HG02642 (cell line): ENCODE data around the gene FAM13A.
A peak's percentile ranks its signal among the peaks of the same experiment; 100 is the strongest.

ENCODE experiments used
- ATAC-seq: cut with Tn5 transposase; IDR thresholded peaks from one replicate; pipeline ENCODE4 v1.9.1; 2021; ENCODE audit warnings: mild to moderate bottlenecking; ENCODE audit not compliant: unreplicated experiment, poor library complexity

FAM13A gene

GRCh38 chr4:88819818-88820697 is 236.9 kb downstream of the FAM13A start:
- no peak for ATAC-seq

GRCh38 chr4:88818631-88819470 is 238.1 kb downstream of the FAM13A start:
- no peak for ATAC-seq

- ATAC-seq, result peak; percentile 57
Observed at GRCh38 chr4:88817740-88818139, 239.2 kb downstream of the FAM13A start.

GRCh38 chr4:88816360-88816759 is 240.6 kb downstream of the FAM13A start:
- ATAC-seq, result no peak

- ATAC-seq, result no peak
Observed at GRCh38 chr4:88814043-88814617, 242.9 kb downstream of the FAM13A start.

GRCh38 chr4:88813013-88813412 is 244.0 kb downstream of the FAM13A start:
- ATAC-seq, result no peak

GRCh38 chr4:88812420-88812819 is 244.6 kb downstream of the FAM13A start:
- no peak for ATAC-seq

GRCh38 chr4:88811904-88812303 is 245.1 kb downstream of the FAM13A start:
- ATAC-seq, result no peak

GRCh38 chr4:88810325-88810724 is 246.7 kb downstream of the FAM13A start:
- ATAC-seq, result no peak

- no peak for ATAC-seq
Observed at GRCh38 chr4:88809576-88810219, 247.3 kb downstream of the FAM13A start.

GRCh38 chr4:88809101-88809500 is 247.9 kb downstream of the FAM13A start:
- no peak for ATAC-seq

GRCh38 chr4:88807499-88807898 is 249.5 kb downstream of the FAM13A start:
- no peak for ATAC-seq

GRCh38 chr4:88804234-88804633 is 252.8 kb downstream of the FAM13A start:
- no peak for ATAC-seq

- ATAC-seq, result peak; percentile 85
Observed at GRCh38 chr4:88803600-88804096, 253.3 kb downstream of the FAM13A start.

- no peak for ATAC-seq
Observed at GRCh38 chr4:88802585-88803286, 254.2 kb downstream of the FAM13A start.

GRCh38 chr4:88802138-88802537 is 254.8 kb downstream of the FAM13A start:
- ATAC-seq, result no peak

- ATAC-seq, result no peak
Observed at GRCh38 chr4:88799900-88800299, 257.1 kb downstream of the FAM13A start.

GRCh38 chr4:88797725-88798124 is 259.3 kb downstream of the FAM13A start:
- ATAC-seq, result no peak

GRCh38 chr4:88796545-88796944 is 260.4 kb downstream of the FAM13A start:
- ATAC-seq, result no peak

GRCh38 chr4:88794952-88795351 is 262.0 kb downstream of the FAM13A start:
- no peak for ATAC-seq
